Adrenal gland (tissue), 12 donors: ENCODE measurements around the gene PUS3. TPM values are rescaled to one million over a fixed set of nuclear protein-coding genes. Genes with fewer than 3 reads are reported as not detected.

Experiments
- DNase-seq, 7 donors: peaks; one replicate each; pipeline ENCODE4 v3.0.0-alpha.2; 2019 to 2020
- H3K27ac ChIP-seq, 5 donors: fragments of 200-600 bp; sonication (generic) in 4 of 5; 1 replicate in 3 of 5; 2 replicates in 2 of 5; pipeline versions ENCODE4 v1.5.1 to v1.8.0; 2016 to 2020; ENCODE audit warnings: mild to moderate bottlenecking in 1 of 5
- H3K27me3 ChIP-seq: fragments of 200-600 bp; 2 replicates; pipeline ENCODE4 v1.8.0; 2021
- H3K36me3 ChIP-seq, 2 donors: fragments of 200-600 bp; replicated peaks in 1 of 2; 1 replicate in 1 of 2; 2 replicates in 1 of 2; pipeline versions ENCODE4 v1.5.1 to v1.8.0; 2018 to 2022
- H3K4me1 ChIP-seq, 2 donors: fragments of 200-600 bp; replicated peaks in 1 of 2; 1 replicate in 1 of 2; 2 replicates in 1 of 2; pipeline versions ENCODE4 v1.5.1 to v1.8.0; 2018 to 2021
- H3K4me3 ChIP-seq, 4 donors: fragments of 200-600 bp; sonication (generic) in 3 of 4; one replicate each; pipeline ENCODE4 v1.5.1; 2016 to 2018
- H3K9me3 ChIP-seq, 3 donors: fragments of 200-600 bp; sonication (generic) in 1 of 3; replicated peaks in 1 of 3; 1 replicate in 2 of 3; 2 replicates in 1 of 3; pipeline versions ENCODE4 v1.5.1 to v1.8.0; 2016 to 2021
- CTCF ChIP-seq, 6 experiments: fragments of 450-650 bp in 4 of 6; fragments of 200-600 bp in 2 of 6; sonication (generic) in 1 of 6; IDR thresholded peaks; 1 replicate in 5 of 6; 2 replicates in 1 of 6; pipeline versions ENCODE4 v1.5.1 to v1.8.0; 2016 to 2021; ENCODE audit warnings: antibody characterized with exemption in 6 of 6, mild to moderate bottlenecking in 2 of 6, moderate library complexity in 1 of 6
- POLR2A ChIP-seq, 2 donors: fragments of 450-650 bp; IDR thresholded peaks; one replicate each; pipeline ENCODE4 v1.6.1; 2017; ENCODE audit warnings: antibody characterized with exemption in 2 of 2, mild to moderate bottlenecking in 2 of 2, moderate library complexity in 1 of 2
- WGBS, 4 donors: extraction: QIAGEN DNeasy Blood & Tissue Kit in 2 of 4; methylation state at CpG; one replicate each; pipeline versions ENCODE4 v1.1.5 to v1.1.7; 2013 to 2017; 5-methylcytosine and 5-hydroxymethylcytosine counted together
- intact Hi-C, 2 donors: fragments of 100-400 bp; cut with DNase I; formaldehyde crosslinking; loops; one replicate each; pipeline versions ENCODE4 v1.14.1 to v1.15.0; 2022 to 2023
- polyA plus RNA-seq, 3 donors: library from polyadenylated mRNA; stranded (reverse); fragments of 200-250 nt in 2 of 3; fragments of 350-450 nt in 1 of 3; fragmentation: Illumina TruSeq in 1 of 3; extraction: RNeasy Lipid Tissue Mini Kit (QIAGEN cat#74804) in 1 of 3; gene quantifications; one replicate each; pipeline ENCODE4 v1.2.3, GENCODE V29; 2013 to 2014
- total RNA-seq, 9 donors: library from RNA; depleted of rRNA in 4 of 9; stranded (reverse); fragments of >200 nt in 4 of 9; fragments of 120-200 nt in 1 of 9; fragmentation: NEBNext Ultra II Directional in 1 of 9; extraction: Animal tissue kit (Norgen Biotek cat#: 25700) in 1 of 9; gene quantifications; one replicate each; pipeline versions ENCODE4 v1.1.0 to v1.2.4, GENCODE V29; 2013 to 2023
- donor health status: healthy with polysubstance abuse.
- donor health status: Bipolar disorder and iron deficiency.
- donor health status: DM: yes; HTN: yes; CAD: no.
- donor health status: DM: no; HTN: no; CAD: no.
- donor health status: DM: no; HTN: no; CAD: no.
- donor health status: DM: yes; HTN: yes; CAD: no.

Gene PUS3
- total and polyA plus RNA-seq, 12 donors = 5.8 to 37.9 (median 15.2) TPM

GRCh38 chr11:125874556-125875124, 28.4 kb downstream of the PUS3 start:
- intact Hi-C loops = loop anchor here (10.0 kb wide), 1 partner anchor 250 kb away; the partner anchor contains the start of gene CHEK1 (in 2 of the 2)
- H3K9me3 ChIP-seq = no peaks in the 10 kb centered on the region
- TF ChIP-seq CTCF (IDR thresholded peaks at IDR 0.05) = peak; percentile 60 to 82 (median 72)
- TF ChIP-seq POLR2A (IDR thresholded peaks at IDR 0.05) = no peak
- WGBS, 4 donors = 9 to 13% (median 10%) methylated on average over 8 of the region's 8 CpGs
- DNase-seq = peak; percentile 47 to 77 (median 62)
- no peak overlapping the region for H3K4me3 ChIP-seq
- H3K27me3 ChIP-seq = no peaks in the 10 kb centered on the region
- no peak overlapping the region for H3K27ac ChIP-seq
- H3K36me3 ChIP-seq = no peaks in the 10 kb centered on the region
- H3K4me1 ChIP-seq = no peaks in the 10 kb centered on the region

DNA sequence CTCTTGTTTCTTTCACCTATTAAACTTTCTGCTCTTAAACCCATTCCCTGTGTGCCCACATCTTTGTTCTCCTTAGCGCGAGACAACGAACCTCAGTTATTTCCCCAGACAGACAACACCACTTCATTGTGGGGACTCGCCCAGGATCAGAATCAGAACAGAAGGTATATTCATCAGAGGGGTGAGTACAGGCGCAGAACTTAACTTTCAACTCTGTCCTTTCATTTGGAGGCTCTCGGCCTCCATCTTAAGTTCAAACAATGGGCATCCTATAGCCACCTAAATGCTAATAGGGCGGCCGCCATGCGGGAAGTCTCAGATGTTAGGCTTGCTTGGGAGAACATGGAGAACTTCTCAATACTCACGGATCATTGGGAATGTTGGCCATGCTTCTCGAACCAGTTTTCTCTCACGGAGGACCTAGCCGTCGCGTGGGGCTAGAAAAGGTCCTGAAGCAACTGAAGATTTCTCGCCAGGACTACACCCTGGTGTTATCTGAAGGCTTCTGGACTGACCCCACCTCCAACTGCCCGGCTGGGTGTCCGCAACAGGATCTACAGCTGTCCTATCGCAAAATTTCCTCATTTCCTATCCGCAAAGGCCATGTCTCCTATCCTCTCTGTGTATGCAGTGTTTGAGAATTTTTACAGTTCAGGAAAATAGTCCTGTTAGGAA, 29.0 kb downstream of the PUS3 start:
- no peak for DNase-seq
- H3K27me3 ChIP-seq = no peaks in the 10 kb centered on the region
- no peak overlapping the region for H3K27ac ChIP-seq
- 79 to 90% (median 81%) methylated on average over 16 to 20 of the region's 20 CpGs for WGBS, 4 donors
- no peak overlapping the region for H3K4me3 ChIP-seq
- no peaks in the 10 kb centered on the region for H3K9me3 ChIP-seq
- TF ChIP-seq CTCF (IDR thresholded peaks at IDR 0.05) (no peak), POLR2A (IDR thresholded peaks at IDR 0.05) (no peak)
- intact Hi-C loops = loop anchor here (10.0 kb wide), 1 partner anchor 249 kb away; the partner anchor contains the start of gene CHEK1 (in 2 of the 2)
- H3K36me3 ChIP-seq = no peaks in the 10 kb centered on the region
- no peaks in the 10 kb centered on the region for H3K4me1 ChIP-seq

DNA sequence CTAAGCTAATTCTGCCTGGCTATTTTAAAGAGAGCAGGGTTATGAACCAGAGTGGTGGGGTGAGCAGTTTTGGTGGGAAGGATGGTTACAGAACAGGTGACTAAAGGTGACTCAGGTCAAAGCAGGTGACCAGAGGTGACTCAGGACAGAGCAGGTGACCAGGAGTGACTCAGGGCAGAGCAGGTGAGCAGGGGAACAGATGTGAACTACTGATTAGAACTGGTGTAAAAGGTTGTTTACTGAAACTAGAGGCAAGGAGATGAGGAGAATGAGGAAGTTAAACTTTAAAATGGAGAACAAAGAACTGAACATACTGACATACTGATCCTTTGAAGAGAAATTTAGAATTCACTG, 30.9 kb downstream of the PUS3 start:
- no peaks in the 10 kb centered on the region for H3K9me3 ChIP-seq
- no peak overlapping the region for H3K4me3 ChIP-seq
- no peak for TF ChIP-seq CTCF (IDR thresholded peaks at IDR 0.05)
- TF ChIP-seq POLR2A (IDR thresholded peaks at IDR 0.05) = no peak
- no peaks in the 10 kb centered on the region for H3K27me3 ChIP-seq
- H3K36me3 ChIP-seq = no peaks in the 10 kb centered on the region
- H3K27ac ChIP-seq = no peak overlapping the region
- H3K4me1 ChIP-seq = no peaks in the 10 kb centered on the region
- no peak for DNase-seq
- intact Hi-C loops = loop anchor here (10.0 kb wide), 1 partner anchor 247 kb away; the partner anchor contains the start of gene CHEK1 (in 2 of the 2)

DNA sequence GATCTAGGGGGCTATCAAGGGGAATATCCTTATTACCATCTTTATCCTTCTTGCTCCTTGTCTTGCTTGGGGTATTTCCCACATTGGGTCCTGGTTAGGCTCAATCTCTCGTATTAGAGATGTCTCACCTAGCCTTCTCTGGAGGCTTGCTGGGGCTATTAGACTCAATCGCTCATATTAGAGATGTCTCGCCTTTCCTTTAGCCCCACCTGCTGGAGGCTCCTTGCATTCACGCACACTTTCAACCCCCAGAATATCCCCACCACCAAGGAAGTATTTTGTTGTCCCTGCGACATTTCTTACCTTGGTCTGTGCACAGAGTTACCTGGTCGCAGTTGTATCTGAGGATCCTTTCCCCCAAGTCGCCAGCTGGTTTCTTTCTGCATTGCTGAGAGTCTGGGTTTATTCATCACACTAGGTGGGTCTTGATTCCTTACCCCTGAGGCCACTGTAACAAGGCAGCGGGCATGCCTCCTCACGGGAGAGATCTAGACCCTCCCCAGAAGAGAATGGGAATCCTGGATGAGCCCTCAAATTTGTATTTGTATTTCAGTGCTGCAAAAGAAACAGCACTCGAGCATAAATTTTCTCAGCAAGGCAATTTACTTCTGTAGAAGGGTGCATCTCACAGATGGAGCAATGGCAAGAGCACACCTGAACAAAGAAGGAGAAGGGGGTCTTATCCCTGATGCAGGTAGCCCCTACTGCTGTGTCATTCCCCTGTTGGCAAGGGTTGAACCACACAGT, 31.4 kb downstream of the PUS3 start:
- intact Hi-C loops = loop anchor here (10.0 kb wide), 1 partner anchor 247 kb away; the partner anchor contains the start of gene CHEK1 (in 2 of the 2)
- no peaks in the 10 kb centered on the region for H3K9me3 ChIP-seq
- H3K27ac ChIP-seq = no peak overlapping the region
- H3K36me3 ChIP-seq = no peaks in the 10 kb centered on the region
- H3K4me1 ChIP-seq = no peaks in the 10 kb centered on the region
- TF ChIP-seq POLR2A (IDR thresholded peaks at IDR 0.05) (no peak), CTCF (IDR thresholded peaks at IDR 0.05) (peak; percentile 12 to 40 (median 30))
- 73 to 79% (median 75%) methylated on average over 8 to 10 of the region's 10 CpGs for WGBS, 4 donors
- no peaks in the 10 kb centered on the region for H3K27me3 ChIP-seq
- H3K4me3 ChIP-seq = no peak overlapping the region
- DNase-seq = peak in 4 of 7 donors; percentile 12 to 45 (median 24)
